HG02852 (cell line): ENCODE results near the gene ZRSR2.
A peak's percentile ranks its signal among the peaks of the same experiment; 100 is the strongest.
"Not testable (repeated sequence)": the region's sequence is repeated elsewhere in the genome, so short reads cannot be mapped to it uniquely, and the experiment has no call there.

Source experiments
- ATAC-seq: cut with Tn5 transposase; IDR thresholded peaks from one replicate; pipeline ENCODE4 v1.9.1; 2021; ENCODE audit warnings: mild to moderate bottlenecking, moderate library complexity; ENCODE audit not compliant: unreplicated experiment

The ZRSR2 gene

GRCh38 chrX:15789979-15790768 lies at the start of gene ZRSR2:
Gene ZRSR2 (plus strand): TSS chrX:15790484. CDS start chrX:15790496, 12 bp downstream.
- ATAC-seq: peak; percentile 91

- ATAC-seq: no peak
Measured at GRCh38 chrX:15744181-15744867, 46.0 kb upstream of the ZRSR2 start.

- ATAC-seq: no peak
Measured at GRCh38 chrX:15745179-15745578, 45.1 kb upstream of the ZRSR2 start.

- ATAC-seq: not testable (repeated sequence)
Measured at GRCh38 chrX:15746651-15747050, 43.6 kb upstream of the ZRSR2 start.

GRCh38 chrX:15747626-15748173 lies 42.6 kb upstream of the ZRSR2 start:
- ATAC-seq: no peak

- ATAC-seq: no peak
Measured at GRCh38 chrX:15748841-15749240, 41.4 kb upstream of the ZRSR2 start.

- peak; percentile 88 for ATAC-seq
Measured at GRCh38 chrX:15749642-15750610, 40.4 kb upstream of the ZRSR2 start.

GRCh38 chrX:15750611-15751154 lies 39.6 kb upstream of the ZRSR2 start:
- ATAC-seq: no peak

- ATAC-seq: no peak
Measured at GRCh38 chrX:15751155-15751819, 39.0 kb upstream of the ZRSR2 start.

GRCh38 chrX:15755091-15755490 lies 35.2 kb upstream of the ZRSR2 start:
- ATAC-seq: no peak

- ATAC-seq: no peak
Measured at GRCh38 chrX:15758140-15758539, 32.1 kb upstream of the ZRSR2 start.

- not testable (repeated sequence) for ATAC-seq
Measured at GRCh38 chrX:15759886-15760285, 30.4 kb upstream of the ZRSR2 start.

- peak; percentile 73 for ATAC-seq
Measured at GRCh38 chrX:15761564-15762191, 28.6 kb upstream of the ZRSR2 start.

GRCh38 chrX:15769300-15769954 lies 20.9 kb upstream of the ZRSR2 start:
- no peak for ATAC-seq

- peak; percentile 88 for ATAC-seq
Measured at GRCh38 chrX:15781961-15782699, 8.2 kb upstream of the ZRSR2 start.

- ATAC-seq: no peak
Measured at GRCh38 chrX:15785176-15785750, 5.0 kb upstream of the ZRSR2 start.

GRCh38 chrX:15786915-15787314 lies 3.4 kb upstream of the ZRSR2 start:
- no peak for ATAC-seq

- ATAC-seq: peak; percentile 25
Measured at GRCh38 chrX:15790769-15791290, 546 bp downstream of the ZRSR2 start.
